Liver (tissue), 3 donors: Measurements from ENCODE around the gene PRKCG.

Source experiments
- CTCF ChIP-seq: fragments of 150-350 bp; IDR thresholded peaks from 2 replicates; pipeline ENCODE4 v1.5.1; 2017; ENCODE audit warnings: improper control_type of control experiment, low read depth, low read length; ENCODE audit not compliant: missing input control
- GABPA ChIP-seq, 2 donors: IDR thresholded peaks in 1 of 2; conservative IDR thresholded peaks in 1 of 2; 2 replicates each; pipeline ENCODE4 v1.6.1; 2016; ENCODE audit warnings: antibody characterized with exemption in 2 of 2, mild to moderate bottlenecking in 1 of 2, moderate library complexity in 1 of 2
- RXRA ChIP-seq, 2 donors: IDR thresholded peaks; 2 replicates each; pipeline ENCODE4 v1.6.1; 2017 to 2018; ENCODE audit warnings: antibody characterized with exemption in 2 of 2, mild to moderate bottlenecking in 1 of 2
- donor health status: healthy.
- donor health status: healthy.

DNA sequence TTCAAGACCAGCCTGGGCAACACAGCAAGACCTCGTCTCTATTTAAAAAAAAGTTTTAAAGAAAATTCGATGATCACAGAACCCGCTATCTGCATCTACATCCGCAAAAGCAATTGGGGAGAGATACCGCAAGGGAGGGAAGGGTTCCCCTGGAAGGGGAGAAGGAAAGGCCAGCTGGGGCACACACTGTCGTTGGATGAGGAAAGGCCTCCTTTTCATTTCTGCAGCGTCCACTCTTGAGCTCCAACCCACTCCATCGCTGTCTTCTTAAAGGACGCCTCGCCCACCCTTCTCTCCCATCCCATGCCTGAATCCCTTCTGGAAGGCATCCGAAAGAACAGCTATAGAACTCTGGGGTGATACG, 3.2 kb upstream of the PRKCG start:
- TF ChIP-seq CTCF (no peak), RXRA (IDR thresholded peaks at IDR 0.05) (no peak), GABPA (IDR thresholded peaks at IDR 0.05 in 1 of 2, conservative IDR thresholded peaks at IDR 0.05 in 1 of 2) (no peak)
